OCI-LY7 (cell line): ENCODE data around the gene UBE2J1. TPM values are rescaled to one million over a fixed set of nuclear protein-coding genes. Genes with fewer than 3 reads are reported as not detected.
"Not testable (repeated sequence)": the region's sequence is repeated elsewhere in the genome, so short reads cannot be mapped to it uniquely, and the experiment has no call there.

Source experiments
- BruUV-seq: library from RNA; stranded (reverse); fragments of 400-500 nt; replicated peaks from 2 replicates; lab custom pipeline; 2021; lab: Mats Ljungman, UMichigan
- CTCF ChIA-PET: fragments of 300-600 bp; sonication (Branson Sonifier 250); formaldehyde crosslinking; loops from one replicate; lab custom pipeline; 2022; ENCODE audit warnings: antibody characterized with exemption; ENCODE audit not compliant: unreplicated experiment; lab: Charles Lee
- POLR2A ChIA-PET: fragments of 300-600 bp; sonication (Branson Sonifier 250); formaldehyde crosslinking; loops from one replicate; lab custom pipeline; 2022; ENCODE audit warnings: antibody characterized with exemption; lab: Charles Lee
- DNase-seq: peaks from one replicate; pipeline ENCODE4 v3.0.0-alpha.2; 2015; ENCODE audit warnings: low spot score
- H2AFZ ChIP-seq: fragments of 200-600 bp; sonication (generic), shearing (Covaris generic); 2 replicates; pipeline ENCODE4 v1.6.1; 2014; ENCODE audit warnings: mild to moderate bottlenecking, antibody characterized with exemption, low read length, moderate library complexity
- H3K27ac ChIP-seq: fragments of 200-600 bp; sonication (generic); 2 replicates; pipeline ENCODE4 v1.5.1; 2014; ENCODE audit warnings: mixed run types, low read depth, mild to moderate bottlenecking, moderate library complexity, low read length, inconsistent platforms; ENCODE audit not compliant: poor library complexity, severe bottlenecking
- H3K36me3 ChIP-seq: fragments of 200-600 bp; sonication (generic); 2 replicates; pipeline ENCODE4 v1.6.1; 2014; ENCODE audit warnings: mild to moderate bottlenecking, antibody characterized with exemption, low read length, moderate library complexity, mixed read lengths; ENCODE audit not compliant: insufficient read depth
- H3K4me1 ChIP-seq: fragments of 200-600 bp; sonication (generic); 2 replicates; pipeline ENCODE4 v1.5.1; 2014; ENCODE audit warnings: mild to moderate bottlenecking, low read length; ENCODE audit not compliant: insufficient read depth, poor library complexity, severe bottlenecking
- H3K4me2 ChIP-seq: fragments of 200-600 bp; sonication (generic); 2 replicates; pipeline ENCODE4 v1.6.1; 2014; ENCODE audit warnings: mild to moderate bottlenecking, low read length
- H3K4me3 ChIP-seq: fragments of 200-600 bp; sonication (generic); 2 replicates; pipeline ENCODE4 v1.5.1; 2014; ENCODE audit warnings: mild to moderate bottlenecking, low read depth, low read length; ENCODE audit not compliant: poor library complexity, severe bottlenecking
- H3K79me2 ChIP-seq: fragments of 200-600 bp; sonication (generic); 2 replicates; pipeline ENCODE4 v1.6.1; 2016; ENCODE audit warnings: low read depth, mild to moderate bottlenecking, low read length, moderate library complexity, mixed read lengths; ENCODE audit not compliant: insufficient read depth
- H3K9me2 ChIP-seq: fragments of 200-600 bp; sonication (generic); 2 replicates; pipeline ENCODE4 v1.6.1; 2016; ENCODE audit warnings: mild to moderate bottlenecking, low read length, mixed read lengths; ENCODE audit not compliant: insufficient read depth
- H3K9me3 ChIP-seq: fragments of 200-600 bp; sonication (generic); 2 replicates; pipeline ENCODE4 v1.6.1; 2014; ENCODE audit warnings: mild to moderate bottlenecking, mixed run types, low read length, mixed read lengths
- H4K20me1 ChIP-seq: fragments of 200-600 bp; sonication (generic); 2 replicates; pipeline ENCODE4 v1.6.1; 2014; ENCODE audit warnings: mild to moderate bottlenecking, antibody characterized with exemption, low read length, moderate library complexity, mixed read lengths; ENCODE audit not compliant: insufficient read depth
- CTCF ChIP-seq: fragments of 200-600 bp; sonication (generic); conservative IDR thresholded peaks from 2 replicates; pipeline ENCODE4 v1.5.1; 2014; ENCODE audit warnings: mild to moderate bottlenecking, antibody characterized with exemption, low read length, moderate library complexity, mixed read lengths
- EZH2phosphoT487 ChIP-seq: fragments of 200-600 bp; sonication (generic); IDR thresholded peaks from 2 replicates; pipeline ENCODE4 v1.6.1; 2018; ENCODE audit warnings: low read depth, borderline replicate concordance, mild to moderate bottlenecking, mixed run types, antibody characterized with exemption, low read length, moderate library complexity, mixed read lengths
- intact Hi-C: fragments of 100-400 bp; cut with micrococcal nuclease; formaldehyde crosslinking; loops from one replicate; pipeline ENCODE4 v1.10.0; 2022; ENCODE audit not compliant: unreplicated experiment
- total RNA-seq, 2 experiments: library from RNA; depleted of rRNA in 1 of 2; stranded (reverse); fragments of >200 nt in 1 of 2; shearing (Covaris generic) in 1 of 2; gene quantifications; 2 replicates each; pipeline ENCODE4 v1.2.3, GENCODE V29; 2014 to 2022

The UBE2J1 gene
- total RNA-seq, 2 experiments from 2014 or later: 117 to 243 TPM

GRCh38 chr6:89297695-89298351, 54.7 kb downstream of the UBE2J1 start:
- H3K27ac ChIP-seq: no peak overlapping the region
- ChIA-PET CTCF (no interaction called here), POLR2A (interaction anchor here (0.7 to 1.3 kb wide), 3 partner anchors 10 to 104 kb away, joined by 3 to 4 read pairs (median 3); no protein-coding TSS in a partner anchor)
- H2AFZ ChIP-seq: no peak overlapping the region
- H3K79me2 ChIP-seq: no peaks in the 10 kb centered on the region
- H4K20me1 ChIP-seq: no peaks in the 10 kb centered on the region
- no peak for DNase-seq
- intact Hi-C loops: no loop called here
- no peaks in the 10 kb centered on the region for H3K36me3 ChIP-seq
- TF ChIP-seq EZH2phosphoT487 (no peak), CTCF (no peak)
- no TSS peak for BruUV-seq
- no peak overlapping the region for H3K4me3 ChIP-seq
- no peaks in the 10 kb centered on the region for H3K9me2 ChIP-seq
- no peaks in the 10 kb centered on the region for H3K4me1 ChIP-seq
- no peaks in the 10 kb centered on the region for H3K9me3 ChIP-seq
- H3K4me2 ChIP-seq: no peak overlapping the region

- ChIA-PET POLR2A (no interaction called here), CTCF (no interaction called here)
- TF ChIP-seq CTCF (no peak), EZH2phosphoT487 (no peak)
- H3K4me2 ChIP-seq: no peak overlapping the region
- H3K27ac ChIP-seq: no peak overlapping the region
- H3K79me2 ChIP-seq: no peaks in the 10 kb centered on the region
- H4K20me1 ChIP-seq: no peaks in the 10 kb centered on the region
- H3K36me3 ChIP-seq: no peaks in the 10 kb centered on the region
- no peaks in the 10 kb centered on the region for H3K4me1 ChIP-seq
- no peak for DNase-seq
- no peak overlapping the region for H3K4me3 ChIP-seq
- no TSS peak for BruUV-seq
- H3K9me2 ChIP-seq: no peaks in the 10 kb centered on the region
- intact Hi-C loops: no loop called here
- H2AFZ ChIP-seq: no peak overlapping the region
- no peaks in the 10 kb centered on the region for H3K9me3 ChIP-seq
Measured at GRCh38 chr6:89295981-89296380, 56.5 kb downstream of the UBE2J1 start.

- DNase-seq, H3K4me1 ChIP-seq, CTCF ChIA-PET, H2AFZ ChIP-seq, H3K27ac ChIP-seq, H3K4me2 ChIP-seq, H3K36me3 ChIP-seq, H3K9me3 ChIP-seq, H3K79me2 ChIP-seq, H3K4me3 ChIP-seq, H4K20me1 ChIP-seq, POLR2A ChIA-PET, intact Hi-C loops, H3K9me2 ChIP-seq: not testable (repeated sequence)
- TSS peak; percentile 59 for BruUV-seq
Measured at GRCh38 chr6:89295116-89295515, 57.4 kb downstream of the UBE2J1 start.
